ENCODE results near the gene NUP214.
A peak's percentile ranks its signal among the peaks of the same experiment; 100 is the strongest.
"Not testable (repeated sequence)": the region's sequence is repeated elsewhere in the genome, so short reads cannot be mapped to it uniquely, and the experiment has no call there.

NUP214 gene

DNA sequence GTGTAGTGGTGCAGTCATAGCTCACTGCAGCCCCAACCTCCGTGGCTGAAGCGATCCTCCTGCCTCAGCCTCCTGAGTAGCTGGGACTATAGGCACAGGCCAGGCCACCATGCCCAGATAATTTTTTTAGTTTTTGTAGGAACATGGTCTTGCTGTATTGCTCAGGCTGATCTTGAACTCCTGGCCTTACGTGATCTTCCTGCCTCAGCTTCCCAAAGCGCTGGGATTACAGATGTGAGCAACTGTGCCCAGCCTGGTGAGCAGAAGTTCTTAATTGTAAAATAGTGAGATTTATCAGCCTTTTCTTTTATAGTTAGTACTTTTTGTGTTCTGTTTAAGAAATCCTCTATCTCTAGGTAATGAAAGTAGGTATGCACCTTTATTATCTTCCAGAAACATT, 42.5 kb downstream of the NUP214 start:
- no peak for DNase-seq

DNA sequence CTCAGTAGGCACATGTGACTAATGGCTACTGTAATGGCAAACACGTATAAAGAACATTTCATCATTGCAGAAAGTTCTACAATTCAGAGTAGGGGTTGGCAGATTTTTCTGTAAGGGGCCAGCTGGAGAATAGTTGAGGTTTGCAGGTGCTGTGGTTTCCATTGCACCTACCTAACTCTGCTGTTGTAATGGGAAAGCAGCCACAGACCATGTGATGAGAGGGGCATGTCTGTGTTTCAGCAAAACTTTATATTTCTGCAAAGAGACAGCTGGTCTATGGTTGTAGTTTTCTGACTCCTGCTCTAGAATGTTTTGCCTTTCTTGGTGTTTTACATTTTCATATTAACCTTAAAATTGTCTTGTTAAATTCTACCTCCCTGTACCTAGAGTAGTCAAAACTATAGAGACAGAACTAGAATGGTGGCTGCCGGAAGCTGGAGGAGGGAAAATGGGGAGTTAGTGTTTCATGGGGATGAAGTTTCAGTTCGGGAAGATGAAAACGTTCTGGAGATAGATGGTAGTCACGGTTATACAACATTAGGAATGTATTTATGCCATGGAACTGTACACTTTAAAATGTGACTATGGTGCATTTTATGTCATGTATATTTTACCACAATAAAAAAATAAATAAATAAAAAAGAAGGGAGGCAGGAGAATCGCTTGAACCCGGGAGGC, 44.3 kb downstream of the NUP214 start:
- no peak for DNase-seq

GRCh38 chr9:131173995-131174394, 48.6 kb downstream of the NUP214 start:
- no peak for DNase-seq

GRCh38 chr9:131174681-131175239, 49.4 kb downstream of the NUP214 start:
- no peak for DNase-seq

DNA sequence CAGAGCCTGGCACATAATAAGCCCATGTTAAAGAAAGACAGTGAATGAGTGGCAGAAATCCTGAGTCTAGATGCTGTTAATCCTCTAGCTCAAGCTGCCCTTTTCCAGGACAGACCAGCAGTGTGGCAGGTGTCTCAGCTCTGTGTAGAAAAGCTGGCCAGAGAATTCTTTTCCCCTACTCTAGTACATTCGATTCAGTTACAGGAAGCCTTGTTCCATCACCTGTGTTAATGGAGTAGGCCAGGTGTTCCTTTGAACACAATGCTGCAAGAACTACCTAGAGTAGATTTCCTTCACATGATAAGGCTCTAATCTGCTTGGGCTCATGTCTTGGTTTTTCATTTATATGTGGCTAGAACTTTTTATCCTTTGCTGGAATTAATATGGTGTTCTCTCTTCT, 52.5 kb downstream of the NUP214 start:
- DNase-seq = no peak

- peak; percentile 90 for DNase-seq
Measured at GRCh38 chr9:131178382-131178781, 53.0 kb downstream of the NUP214 start.

DNA sequence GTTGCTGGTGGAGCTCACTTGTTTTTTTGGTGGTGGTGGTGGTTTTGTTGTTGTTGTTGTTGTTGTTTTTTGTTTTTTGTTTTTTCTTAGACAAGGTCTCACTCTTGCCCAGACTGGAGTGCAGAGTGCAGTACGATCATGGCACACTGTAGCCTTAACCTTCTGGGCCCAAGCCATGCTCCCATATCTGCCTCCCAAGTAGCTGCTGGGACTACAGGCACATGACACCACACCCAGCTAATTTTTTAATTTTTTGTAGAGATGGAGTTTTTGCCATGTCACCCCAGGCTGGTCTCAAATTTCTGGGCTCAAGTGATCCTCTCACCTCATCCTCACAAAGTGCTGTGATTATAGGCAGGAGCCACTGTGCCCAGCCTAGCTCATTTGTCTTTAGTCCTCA, 53.5 kb downstream of the NUP214 start:
- DNase-seq = no peak

DNA sequence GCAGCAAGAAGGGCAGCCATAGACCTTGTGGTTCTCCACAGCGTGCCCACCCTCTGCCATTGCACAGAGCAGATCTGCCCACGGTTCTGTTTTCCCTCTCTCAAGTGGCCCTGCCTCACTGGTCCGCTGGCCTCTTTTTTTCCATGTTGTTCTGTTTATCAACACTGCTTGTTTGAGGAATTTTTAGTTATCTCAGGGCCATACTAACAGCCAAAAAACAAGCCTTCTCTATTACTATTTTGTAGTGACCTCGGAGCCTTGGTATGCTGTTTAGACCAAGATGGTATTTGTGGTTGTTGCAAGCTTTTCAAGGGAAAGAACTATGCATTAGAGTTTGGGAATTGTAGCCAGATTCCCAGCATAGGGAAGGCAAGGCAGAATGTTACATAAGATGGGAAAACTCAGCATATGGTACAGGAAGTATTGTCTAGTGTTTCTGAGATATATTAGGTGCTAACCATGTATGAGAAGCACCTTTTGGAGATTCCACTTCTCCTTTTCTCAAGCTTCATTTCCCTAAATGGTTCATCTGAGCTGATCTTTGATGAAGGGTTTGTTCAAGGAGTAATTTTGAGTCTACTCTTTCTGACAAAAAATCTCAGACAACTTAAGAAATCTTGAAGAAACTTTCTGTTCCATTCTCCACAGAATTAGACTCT, 54.3 kb downstream of the NUP214 start:
- DNase-seq = no peak

DNA sequence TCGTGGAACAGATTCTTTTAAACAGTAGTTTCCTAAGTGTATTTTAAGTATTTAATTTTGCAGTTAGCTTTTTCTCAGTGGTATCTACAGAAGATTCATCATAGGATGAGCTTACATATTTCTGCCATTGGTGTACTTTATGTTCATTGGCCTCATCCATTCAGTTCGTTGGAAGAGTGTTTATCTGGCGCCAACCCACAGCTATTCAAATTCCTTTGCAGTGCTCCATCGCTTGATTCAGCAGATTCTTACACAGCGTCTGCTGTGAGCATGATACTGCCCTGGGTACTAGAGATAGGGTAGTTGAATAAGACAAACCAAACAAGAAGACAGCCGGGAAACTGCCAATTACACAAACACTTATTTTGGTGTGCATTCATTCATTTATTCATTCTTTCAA, 55.1 kb downstream of the NUP214 start:
- DNase-seq = no peak

GRCh38 chr9:131181091-131181681, 55.8 kb downstream of the NUP214 start:
- no peak for DNase-seq

GRCh38 chr9:131185924-131186323, 60.5 kb downstream of the NUP214 start:
- DNase-seq = no peak

- no peak for DNase-seq
Measured at GRCh38 chr9:131186622-131187021, 61.2 kb downstream of the NUP214 start.

DNA sequence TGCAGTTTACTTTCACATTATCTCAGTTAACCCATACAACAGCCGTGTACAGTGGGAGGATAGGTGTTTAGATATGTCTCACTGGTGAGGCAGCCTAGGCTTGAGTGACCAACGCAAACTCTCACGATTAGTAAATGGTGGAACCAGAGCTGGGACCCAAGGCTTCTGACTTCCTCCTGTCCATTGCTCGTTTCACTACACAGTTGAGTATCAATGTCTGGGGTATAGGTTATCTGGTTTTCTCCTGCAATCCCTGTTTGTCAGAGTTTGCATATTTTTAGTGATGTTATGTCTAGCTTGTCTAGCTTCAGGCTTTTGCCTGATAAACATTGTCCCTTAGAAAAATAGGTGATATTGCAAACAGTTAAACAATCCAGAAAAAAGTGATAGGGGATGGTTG, 62.6 kb downstream of the NUP214 start:
- no peak for DNase-seq

GRCh38 chr9:131188976-131189375, 63.6 kb downstream of the NUP214 start:
- no peak for DNase-seq

DNA sequence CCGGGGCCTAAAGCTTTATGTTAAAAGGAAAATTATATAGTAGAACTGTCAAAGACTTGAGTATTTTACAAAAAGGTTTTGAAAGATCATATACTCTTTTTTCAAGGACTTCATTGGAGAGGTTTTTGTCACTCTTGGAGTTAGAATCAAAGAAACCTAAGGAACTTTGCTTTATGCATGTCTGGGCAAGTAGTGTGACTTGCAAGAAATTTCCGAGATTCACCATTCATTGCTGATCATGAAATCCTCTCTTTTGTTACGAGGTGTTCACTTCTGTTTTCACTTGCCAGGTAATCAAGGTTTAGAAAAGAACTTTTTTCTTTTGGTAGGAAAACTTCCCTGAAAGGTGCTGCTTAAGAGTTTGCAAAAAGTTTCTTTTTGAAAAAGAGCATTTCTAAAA, 64.8 kb downstream of the NUP214 start:
- no peak for DNase-seq

- DNase-seq = not testable (repeated sequence)
Measured at GRCh38 chr9:131191032-131191431, 65.6 kb downstream of the NUP214 start.

DNA sequence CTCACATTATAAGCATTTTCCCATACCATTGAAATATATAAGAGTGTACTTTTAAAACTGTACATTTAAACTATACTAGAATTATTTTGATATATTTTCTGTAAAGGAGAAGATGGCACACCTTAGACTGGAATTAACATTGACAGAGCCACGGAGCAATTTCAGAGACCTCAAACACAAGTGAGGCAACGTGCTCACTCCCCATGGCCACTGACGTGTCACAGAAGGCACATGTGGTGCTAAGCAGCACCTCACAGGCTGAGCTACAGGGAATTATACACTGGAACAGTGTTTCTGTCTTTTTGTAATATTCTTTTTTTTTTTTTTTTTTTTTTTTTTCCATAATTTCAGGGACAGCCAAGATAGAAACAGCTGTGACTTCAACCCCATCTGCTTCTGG, 66.5 kb downstream of the NUP214 start:
- no peak for DNase-seq

GRCh38 chr9:131193051-131193450, 67.7 kb downstream of the NUP214 start:
- DNase-seq = no peak

DNA sequence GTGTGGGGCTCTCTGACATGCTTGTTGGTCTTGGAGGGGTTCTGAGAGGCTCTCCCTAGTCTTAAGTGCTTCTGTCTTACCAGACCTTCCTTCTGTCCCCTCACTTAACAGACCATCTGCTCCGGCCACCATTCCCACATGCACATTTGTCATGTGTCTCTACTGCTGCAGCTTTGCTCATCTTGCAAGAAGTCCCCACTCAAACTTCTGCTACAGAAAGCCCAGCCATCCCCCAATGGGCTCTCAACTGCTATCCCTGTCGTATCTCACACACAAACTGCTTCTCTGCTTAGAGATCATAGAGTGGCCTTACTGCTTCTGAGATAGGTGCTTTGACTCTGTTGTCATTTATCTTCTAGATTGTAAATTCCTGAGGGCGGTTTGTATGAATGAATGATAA, 69.4 kb downstream of the NUP214 start:
- DNase-seq = no peak

DNA sequence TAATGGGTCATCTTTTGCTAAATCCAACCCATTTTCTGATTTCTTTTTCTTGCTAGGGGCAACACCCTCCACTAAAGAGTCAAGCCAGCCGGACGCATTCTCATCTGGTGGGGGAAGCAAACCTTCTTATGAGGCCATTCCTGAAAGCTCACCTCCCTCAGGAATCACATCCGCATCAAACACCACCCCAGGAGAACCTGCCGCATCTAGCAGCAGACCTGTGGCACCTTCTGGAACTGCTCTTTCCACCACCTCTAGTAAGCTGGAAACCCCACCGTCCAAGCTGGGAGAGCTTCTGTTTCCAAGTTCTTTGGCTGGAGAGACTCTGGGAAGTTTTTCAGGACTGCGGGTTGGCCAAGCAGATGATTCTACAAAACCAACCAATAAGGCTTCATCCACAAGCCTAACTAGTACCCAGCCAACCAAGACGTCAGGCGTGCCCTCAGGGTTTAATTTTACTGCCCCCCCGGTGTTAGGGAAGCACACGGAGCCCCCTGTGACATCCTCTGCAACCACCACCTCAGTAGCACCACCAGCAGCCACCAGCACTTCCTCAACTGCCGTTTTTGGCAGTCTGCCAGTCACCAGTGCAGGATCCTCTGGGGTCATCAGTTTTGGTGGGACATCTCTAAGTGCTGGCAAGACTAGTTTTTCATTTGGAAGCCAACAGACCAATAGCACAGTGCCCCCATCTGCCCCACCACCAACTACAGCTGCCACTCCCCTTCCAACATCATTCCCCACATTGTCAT, 72.0 kb downstream of the NUP214 start:
- DNase-seq = no peak

DNA sequence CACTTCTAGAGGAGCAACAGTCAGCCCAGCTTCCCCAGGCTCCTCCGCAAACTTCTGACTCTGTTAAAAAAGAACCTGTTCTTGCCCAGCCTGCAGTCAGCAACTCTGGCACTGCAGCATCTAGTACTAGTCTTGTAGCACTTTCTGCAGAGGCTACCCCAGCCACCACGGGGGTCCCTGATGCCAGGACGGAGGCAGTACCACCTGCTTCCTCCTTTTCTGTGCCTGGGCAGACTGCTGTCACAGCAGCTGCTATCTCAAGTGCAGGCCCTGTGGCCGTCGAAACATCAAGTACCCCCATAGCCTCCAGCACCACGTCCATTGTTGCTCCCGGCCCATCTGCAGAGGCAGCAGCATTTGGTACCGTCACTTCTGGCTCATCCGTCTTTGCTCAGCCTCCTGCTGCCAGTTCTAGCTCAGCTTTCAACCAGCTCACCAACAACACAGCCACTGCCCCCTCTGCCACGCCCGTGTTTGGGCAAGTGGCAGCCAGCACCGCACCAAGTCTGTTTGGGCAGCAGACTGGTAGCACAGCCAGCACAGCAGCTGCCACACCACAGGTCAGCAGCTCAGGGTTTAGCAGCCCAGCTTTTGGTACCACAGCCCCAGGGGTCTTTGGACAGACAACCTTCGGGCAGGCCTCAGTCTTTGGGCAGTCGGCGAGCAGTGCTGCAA, 72.8 kb downstream of the NUP214 start:
- DNase-seq = no peak

GRCh38 chr9:131201856-131202255, 76.5 kb downstream of the NUP214 start:
- no peak for DNase-seq

Data from activated effector memory CD4-positive, alpha-beta T cell treated with anti-CD3 and anti-CD28 coated beads, Interleukin-2, amount 50 U/mL, for 16 hours (primary cell).